Activated CD4-positive, alpha-beta T cell treated with anti-CD3 and anti-CD28 coated beads, Interleukin-2, amount 10 ng/mL, durations not matched to agents 7 days and 5 days (primary cell): ENCODE results near the gene MRPS34. TPM values are rescaled to one million over a fixed set of nuclear protein-coding genes. Genes with fewer than 3 reads are reported as not detected.
"Not testable (repeated sequence)": the region's sequence is repeated elsewhere in the genome, so short reads cannot be mapped to it uniquely, and the experiment has no call there.

ENCODE experiments used
- CTCF ChIA-PET: fragments of 350-600 bp; sonication (Branson Sonifier 250); formaldehyde crosslinking; loops from one replicate; lab custom pipeline; 2021; ENCODE audit warnings: antibody characterized with exemption; lab: Charles Lee
- POLR2A ChIA-PET: fragments of 350-600 bp; sonication (Branson Sonifier 250); formaldehyde crosslinking; loops from one replicate; lab custom pipeline; 2021; ENCODE audit warnings: antibody characterized with exemption; lab: Charles Lee
- DNase-seq: peaks from one replicate; pipeline ENCODE4 v3.0.0-alpha.2; 2020
- H3K27ac Mint-ChIP-seq: one replicate; pipeline ENCODE4 v1.8.0; 2021; ENCODE audit warnings: mild to moderate bottlenecking, moderate library complexity, mixed read lengths
- H3K27me3 Mint-ChIP-seq: one replicate; pipeline ENCODE4 v1.8.0; 2021; ENCODE audit warnings: mixed read lengths
- H3K36me3 Mint-ChIP-seq: one replicate; pipeline ENCODE4 v1.8.0; 2021; ENCODE audit warnings: low read depth, mixed read lengths
- H3K4me1 Mint-ChIP-seq: one replicate; pipeline ENCODE4 v1.8.0; 2021; ENCODE audit warnings: mixed read lengths
- H3K4me3 Mint-ChIP-seq: one replicate; pipeline ENCODE4 v1.8.0; 2021; ENCODE audit warnings: mild to moderate bottlenecking, moderate library complexity, mixed read lengths
- H3K9me3 Mint-ChIP-seq: one replicate; pipeline ENCODE4 v1.8.0; 2021; ENCODE audit warnings: mixed read lengths
- total RNA-seq, 2 experiments: library from RNA; stranded (reverse); gene quantifications; one replicate each; pipeline ENCODE4 v1.2.3, GENCODE V29; 2021

Gene MRPS34
- total RNA-seq, 2 experiments from 2014 or later = 93.6 to 105 TPM

DNA sequence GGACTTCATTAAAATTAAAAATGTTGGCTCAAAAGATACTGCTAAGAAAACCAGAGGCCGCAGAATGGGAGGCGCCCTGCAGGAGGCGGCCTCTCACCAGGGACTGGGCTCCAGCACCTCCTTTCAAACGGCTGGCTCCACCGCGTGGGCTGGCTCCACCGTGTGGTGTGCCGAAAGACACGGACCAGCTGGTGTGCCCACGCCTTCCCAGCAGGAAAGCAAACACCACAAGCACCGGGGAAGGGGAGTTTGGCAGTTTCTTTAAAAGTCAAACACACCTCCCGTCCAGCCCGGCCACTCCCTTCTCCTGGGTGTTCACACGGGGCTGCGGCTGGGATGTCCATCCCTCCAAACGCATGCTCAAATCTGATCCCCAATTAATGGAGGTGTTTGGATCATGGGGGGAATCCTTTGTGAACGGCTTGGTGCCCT lies 39.8 kb upstream of the MRPS34 start:
- ChIA-PET POLR2A (no interaction called here), CTCF (interaction anchor here (1.4 kb wide), 1 partner anchor 30 kb away, joined by 3 read pairs; the partner anchor contains the start of gene NUBP2)
- Mint-ChIP-seq H3K4me3 (no peak overlapping the region), H3K4me1 (peaks cover 5% of the 10 kb centered on the region), H3K9me3 (no peaks in the 10 kb centered on the region), H3K27ac (peak overlapping the region; percentile 0), H3K27me3 (no peaks in the 10 kb centered on the region), H3K36me3 (peaks cover 17% of the 10 kb centered on the region)
- DNase-seq = peak; percentile 54

DNA sequence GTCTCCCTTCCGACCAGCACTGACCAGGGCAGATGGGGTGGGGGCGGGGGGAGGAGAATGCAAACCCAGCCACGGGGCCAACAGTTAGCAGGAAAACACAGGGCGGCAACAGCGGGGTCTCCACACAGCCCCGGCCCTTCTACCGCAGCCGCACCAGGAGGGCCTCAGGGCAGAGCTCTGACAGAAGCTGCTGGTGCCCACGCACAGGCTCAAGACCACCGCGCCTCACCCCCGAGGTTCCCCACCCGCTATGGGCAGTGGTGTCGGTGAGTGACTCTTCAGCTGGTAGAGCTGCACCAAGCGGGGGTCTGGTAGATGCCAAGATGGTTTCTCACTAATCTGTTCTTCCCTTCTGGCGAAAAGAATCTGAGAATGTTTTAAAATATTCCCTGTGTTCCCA lies 37.6 kb upstream of the MRPS34 start:
- DNase-seq = no peak
- Mint-ChIP-seq H3K9me3 (peaks cover 2% of the 10 kb centered on the region), H3K27me3 (no peaks in the 10 kb centered on the region), H3K4me3 (no peak overlapping the region), H3K27ac (no peak overlapping the region), H3K36me3 (peaks cover 29% of the 10 kb centered on the region), H3K4me1 (peaks cover 5% of the 10 kb centered on the region)
- ChIA-PET CTCF (interaction anchor here (1.0 to 1.1 kb wide), 2 partner anchors 28 kb away, joined by 3 read pairs; partner anchors contain the start of genes NUBP2 and SPSB3), POLR2A (no interaction called here)

DNA sequence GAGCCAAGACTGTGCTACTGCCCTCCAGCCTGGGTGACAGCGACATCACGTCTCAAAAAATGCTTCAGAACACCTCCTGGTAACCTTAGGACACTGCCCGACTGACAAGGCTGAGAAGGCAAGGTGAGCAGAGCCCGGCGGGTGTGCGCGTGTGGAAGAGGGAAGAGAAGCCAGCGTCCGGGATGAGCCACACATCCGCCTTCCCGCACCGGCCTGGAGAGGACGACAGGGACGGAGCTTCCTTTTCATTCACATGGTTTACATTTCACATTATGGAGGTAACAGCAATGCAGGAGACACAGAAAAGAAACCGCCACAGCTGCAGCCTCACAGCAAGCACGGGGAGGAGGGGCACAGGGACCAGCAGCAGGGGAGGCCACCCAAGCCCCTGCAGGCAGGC lies 37.2 kb upstream of the MRPS34 start:
- POLR2A ChIA-PET = no interaction called here
- H3K4me3 Mint-ChIP-seq = no peak overlapping the region
- no peak overlapping the region for H3K27ac Mint-ChIP-seq
- H3K4me1 Mint-ChIP-seq = peaks cover 5% of the 10 kb centered on the region
- DNase-seq = no peak
- H3K27me3 Mint-ChIP-seq = no peaks in the 10 kb centered on the region
- CTCF ChIA-PET = interaction anchor here (1.1 kb wide), 1 partner anchor 27 kb away, joined by 3 read pairs; the partner anchor contains the start of genes NUBP2 and SPSB3
- H3K36me3 Mint-ChIP-seq = peaks cover 26% of the 10 kb centered on the region
- peaks cover 2% of the 10 kb centered on the region for H3K9me3 Mint-ChIP-seq

DNA sequence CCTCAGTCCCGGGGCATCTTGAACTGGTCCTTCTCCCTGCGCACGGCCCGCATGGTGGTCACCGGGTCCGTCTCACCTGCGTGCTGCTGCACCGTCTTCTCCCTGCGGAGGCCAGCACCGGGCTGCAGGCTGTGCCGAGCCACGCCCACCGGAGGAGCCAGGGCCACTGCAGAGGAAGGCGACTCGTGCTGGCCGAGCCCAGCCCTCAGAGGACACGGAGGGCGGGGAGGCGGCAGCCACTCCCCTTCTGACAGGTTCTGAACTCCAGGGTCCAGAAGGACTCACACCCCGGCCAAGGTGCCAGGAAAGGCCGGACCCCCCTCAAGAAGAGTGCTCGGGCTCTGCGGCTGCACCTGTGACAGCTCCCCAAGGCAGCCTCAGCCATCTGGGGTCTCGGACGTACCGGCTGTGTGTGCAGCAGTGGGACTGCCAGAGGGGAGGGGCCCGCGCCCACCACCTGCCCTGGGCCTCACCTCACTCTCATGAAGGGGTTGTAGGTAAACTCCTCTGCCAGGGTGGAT lies 36.4 kb upstream of the MRPS34 start:
- Mint-ChIP-seq H3K9me3 (peaks cover 2% of the 10 kb centered on the region), H3K4me1 (peaks cover 5% of the 10 kb centered on the region), H3K4me3 (no peak overlapping the region), H3K27ac (no peak overlapping the region), H3K36me3 (peaks cover 25% of the 10 kb centered on the region), H3K27me3 (no peaks in the 10 kb centered on the region)
- DNase-seq = no peak
- ChIA-PET POLR2A (no interaction called here), CTCF (no interaction called here)

DNA sequence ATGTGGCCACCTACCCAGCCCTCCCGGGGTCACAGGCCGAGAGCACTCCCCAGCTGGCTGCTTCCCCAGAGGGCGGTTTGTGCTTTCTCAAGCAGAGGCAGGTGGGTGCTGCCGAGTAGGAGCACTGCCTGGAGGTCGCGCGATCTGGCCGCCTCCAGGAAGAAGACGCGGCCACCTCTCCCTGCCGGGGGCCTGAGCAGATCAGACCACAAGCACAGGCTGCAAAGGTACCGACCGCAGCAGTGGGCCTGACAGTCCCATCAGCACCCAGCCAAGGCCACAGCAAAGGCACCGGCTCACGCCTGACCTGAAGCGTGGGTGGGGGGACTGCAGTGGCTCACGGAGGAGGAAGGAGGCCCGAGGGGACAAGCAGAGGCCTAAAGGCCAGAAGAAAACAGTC lies 35.8 kb upstream of the MRPS34 start:
- Mint-ChIP-seq H3K27me3 (no peaks in the 10 kb centered on the region), H3K9me3 (peaks cover 2% of the 10 kb centered on the region), H3K27ac (no peak overlapping the region), H3K4me1 (peaks cover 5% of the 10 kb centered on the region), H3K4me3 (no peak overlapping the region), H3K36me3 (peaks cover 23% of the 10 kb centered on the region)
- CTCF ChIA-PET = no interaction called here
- no peak for DNase-seq
- POLR2A ChIA-PET = no interaction called here

DNA sequence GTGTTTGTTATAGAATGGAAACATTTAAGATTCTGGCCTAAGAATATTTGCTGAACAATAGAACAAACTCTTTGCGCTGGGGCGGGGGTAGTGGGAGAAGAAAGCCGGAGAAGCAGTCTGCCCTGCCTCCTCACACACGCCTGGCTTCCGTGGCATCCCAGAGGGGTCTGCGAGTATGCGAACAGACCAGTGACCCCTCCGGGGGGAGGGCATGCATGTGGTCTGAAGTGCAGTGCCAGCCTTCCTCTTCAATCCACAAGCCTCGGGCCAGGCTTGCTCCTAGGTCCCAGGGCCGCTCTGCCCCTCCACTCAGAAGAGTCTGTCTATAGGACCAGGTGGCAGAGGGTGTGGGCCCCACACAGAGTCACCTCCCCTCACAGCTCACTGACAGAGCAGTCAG lies 34.7 kb upstream of the MRPS34 start:
- ChIA-PET POLR2A (no interaction called here), CTCF (no interaction called here)
- Mint-ChIP-seq H3K27me3 (no peaks in the 10 kb centered on the region), H3K4me3 (no peak overlapping the region), H3K9me3 (peaks cover 2% of the 10 kb centered on the region), H3K4me1 (peaks cover 2% of the 10 kb centered on the region), H3K36me3 (peaks cover 20% of the 10 kb centered on the region), H3K27ac (no peak overlapping the region)
- DNase-seq = no peak

DNA sequence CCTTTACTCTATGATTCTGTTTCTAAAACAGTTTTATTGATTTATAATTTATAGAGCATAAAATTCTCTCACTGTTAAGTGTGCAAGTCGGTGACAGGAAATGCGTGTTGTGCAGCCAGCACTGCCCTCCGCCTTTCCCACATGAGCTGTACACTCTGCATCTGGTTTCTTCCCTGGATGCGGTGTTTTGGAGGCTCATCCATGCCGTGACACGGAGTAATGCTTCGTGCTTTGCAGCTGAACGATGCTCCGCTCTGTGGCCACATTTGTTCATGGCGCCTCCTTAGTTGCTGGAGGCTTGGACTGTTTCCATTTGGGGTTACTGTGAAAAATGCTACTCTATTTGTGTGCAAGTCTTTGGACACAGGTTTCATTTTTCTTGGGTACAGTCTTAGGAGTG lies 27.8 kb upstream of the MRPS34 start:
- Mint-ChIP-seq H3K4me1 (no peaks in the 10 kb centered on the region), H3K9me3 (peaks cover 19% of the 10 kb centered on the region), H3K27ac (no peak overlapping the region), H3K27me3 (no peaks in the 10 kb centered on the region), H3K4me3 (no peak overlapping the region), H3K36me3 (peaks cover 21% of the 10 kb centered on the region)
- DNase-seq = no peak
- ChIA-PET CTCF (no interaction called here), POLR2A (no interaction called here)

DNA sequence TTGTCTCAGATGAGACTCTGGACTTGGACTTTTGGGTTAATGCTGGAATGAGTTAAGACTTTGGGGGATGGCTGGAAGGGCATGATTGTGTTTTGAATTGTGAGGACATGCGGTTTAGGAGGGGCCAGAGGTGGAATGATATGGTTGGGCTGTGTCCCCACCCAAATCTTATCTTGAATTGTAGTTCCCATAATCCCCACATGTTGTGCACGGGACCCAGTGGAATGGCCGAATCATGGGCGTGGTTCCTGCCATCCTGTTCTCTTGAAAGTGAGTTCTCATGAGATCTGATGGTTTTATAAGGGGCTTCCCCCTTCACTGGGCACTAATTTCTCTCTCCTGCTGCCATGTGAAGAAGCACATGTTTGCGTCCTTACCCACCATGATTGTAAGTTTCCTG lies 26.3 kb upstream of the MRPS34 start:
- H3K27me3 Mint-ChIP-seq, H3K4me1 Mint-ChIP-seq, CTCF ChIA-PET, H3K4me3 Mint-ChIP-seq, H3K27ac Mint-ChIP-seq, POLR2A ChIA-PET, DNase-seq: not testable (repeated sequence)
- Mint-ChIP-seq H3K36me3 (peaks cover 19% of the 10 kb centered on the region), H3K9me3 (peaks cover 19% of the 10 kb centered on the region)

DNA sequence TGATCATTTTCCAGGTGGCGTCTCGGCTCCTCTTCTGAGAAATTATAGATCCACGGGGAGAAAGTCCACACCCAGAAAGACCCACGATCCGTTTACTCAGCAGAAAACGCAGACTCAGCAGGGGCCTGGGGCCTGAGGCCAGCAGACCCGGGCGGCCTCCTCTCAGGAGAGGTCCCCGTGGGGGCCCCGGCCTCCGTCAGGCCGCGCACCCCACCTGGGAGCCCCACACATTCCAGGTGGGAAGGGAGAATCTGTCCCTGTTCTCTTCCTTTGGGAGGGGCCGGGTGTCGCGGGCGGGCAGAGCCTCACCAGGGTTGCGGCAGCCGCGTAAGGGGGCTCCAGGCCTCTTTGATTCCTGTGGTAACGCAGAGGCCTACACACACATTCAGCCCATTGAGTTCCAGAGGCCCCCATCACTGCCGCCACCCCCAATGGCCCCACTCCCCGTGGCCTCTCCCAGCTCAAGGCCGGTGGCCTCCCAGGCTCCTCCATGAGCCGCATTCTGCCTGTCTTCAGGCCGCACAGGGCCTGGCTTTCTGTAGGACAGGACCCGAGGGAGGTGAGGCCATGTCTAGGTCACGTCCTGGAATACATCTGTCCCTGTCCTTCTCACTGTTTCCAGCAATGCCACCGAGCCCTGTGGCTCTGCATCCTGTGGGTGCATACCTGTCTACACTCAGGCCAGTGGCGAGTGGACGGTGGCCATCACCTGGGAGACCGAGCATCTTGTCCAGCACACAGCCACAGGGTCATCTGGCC lies 22.2 kb upstream of the MRPS34 start:
- no peaks in the 10 kb centered on the region for H3K4me1 Mint-ChIP-seq
- DNase-seq = no peak
- no peaks in the 10 kb centered on the region for H3K27me3 Mint-ChIP-seq
- ChIA-PET CTCF (no interaction called here), POLR2A (no interaction called here)
- H3K4me3 Mint-ChIP-seq = no peak overlapping the region
- peaks cover 15% of the 10 kb centered on the region for H3K36me3 Mint-ChIP-seq
- no peak overlapping the region for H3K27ac Mint-ChIP-seq
- H3K9me3 Mint-ChIP-seq = peaks cover 12% of the 10 kb centered on the region

DNA sequence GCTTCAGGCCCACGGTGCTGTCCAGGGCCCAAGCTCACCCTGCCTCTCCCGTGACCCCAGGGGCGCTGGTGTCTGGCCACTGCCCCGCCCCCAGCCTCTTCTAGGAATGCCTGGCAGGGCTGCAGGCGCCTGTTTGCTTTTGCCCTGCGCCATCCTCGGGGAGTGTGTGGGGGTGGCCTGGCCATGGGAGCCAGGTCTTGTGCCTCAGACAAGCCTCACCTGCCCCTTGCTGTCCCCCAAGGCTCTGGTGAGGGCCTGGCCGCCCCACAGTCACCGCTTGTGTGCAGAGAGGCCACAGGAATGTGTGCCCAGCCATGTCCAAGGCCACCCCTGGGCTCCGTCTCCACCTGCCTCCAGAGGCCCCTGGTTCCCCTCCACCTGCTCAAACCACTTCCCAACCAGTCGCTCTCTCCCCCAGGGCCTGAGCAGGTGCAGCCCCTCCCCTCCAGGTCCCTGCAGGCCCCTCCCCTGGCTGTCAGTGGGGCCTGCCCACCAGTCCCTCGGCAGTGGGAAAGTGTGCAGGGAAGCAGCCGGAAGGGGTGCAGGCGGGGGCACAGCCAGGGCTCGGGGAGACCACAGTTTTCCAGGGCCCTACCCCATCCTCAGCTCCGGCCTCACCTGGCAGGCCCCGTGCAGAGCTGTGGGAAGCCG lies 21.4 kb upstream of the MRPS34 start:
- DNase-seq = no peak
- Mint-ChIP-seq H3K4me1 (no peaks in the 10 kb centered on the region), H3K9me3 (peaks cover 8% of the 10 kb centered on the region), H3K27ac (no peak overlapping the region), H3K27me3 (no peaks in the 10 kb centered on the region), H3K36me3 (peaks cover 12% of the 10 kb centered on the region), H3K4me3 (no peak overlapping the region)
- POLR2A ChIA-PET = no interaction called here
- CTCF ChIA-PET = no interaction called here

DNA sequence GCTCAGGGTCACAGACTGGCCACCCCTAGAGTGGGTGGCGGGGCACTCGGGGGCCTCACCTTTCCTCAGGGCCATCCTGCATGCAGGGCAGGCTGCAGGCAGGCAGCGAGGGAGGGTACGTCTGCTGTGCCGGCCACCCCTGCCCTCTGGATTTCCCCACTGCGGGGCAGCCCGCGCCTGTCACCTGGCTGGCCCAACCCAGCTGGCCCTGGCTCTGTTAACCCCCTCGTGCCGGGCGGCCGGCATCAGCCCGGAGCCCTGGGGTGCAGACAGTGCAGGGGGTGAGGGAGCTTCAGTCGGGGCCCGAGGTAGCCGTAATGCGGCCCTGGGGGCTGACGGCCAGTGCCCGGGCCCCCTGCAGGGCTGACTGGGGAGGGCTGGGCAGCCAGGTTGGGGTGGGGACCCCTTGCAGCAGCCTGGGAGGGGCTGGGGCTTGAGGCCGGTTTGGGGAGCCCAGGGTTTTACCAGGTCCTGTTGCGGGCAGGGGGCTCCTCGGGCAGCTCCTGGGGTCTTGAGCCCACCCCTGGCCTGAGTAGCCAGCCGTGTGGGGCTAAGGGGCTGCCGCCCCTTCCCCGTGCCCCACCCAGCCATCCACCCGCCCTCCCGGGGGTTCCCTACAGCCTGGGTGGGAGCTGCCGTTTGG lies 20.8 kb upstream of the MRPS34 start, which contains the start of gene IGFALS:
TSS of gene IGFALS (minus strand) at position 128 of the 643 bp plus-strand sequence. CDS start at position 75, 53 bp downstream.
- Mint-ChIP-seq H3K27me3 (no peaks in the 10 kb centered on the region), H3K4me3 (no peak within 1 kb of the TSS), H3K36me3 (peaks cover 12% of the 10 kb centered on the region), H3K4me1 (no peaks in the 10 kb centered on the region), H3K27ac (no peak within 1 kb of the TSS), H3K9me3 (peaks cover 3% of the 10 kb centered on the region)
- ChIA-PET CTCF (interaction anchor here (0.6 kb wide), 1 partner anchor 109 kb away, joined by 4 read pairs; no protein-coding TSS in a partner anchor), POLR2A (no interaction called here)
- no peak for DNase-seq

DNA sequence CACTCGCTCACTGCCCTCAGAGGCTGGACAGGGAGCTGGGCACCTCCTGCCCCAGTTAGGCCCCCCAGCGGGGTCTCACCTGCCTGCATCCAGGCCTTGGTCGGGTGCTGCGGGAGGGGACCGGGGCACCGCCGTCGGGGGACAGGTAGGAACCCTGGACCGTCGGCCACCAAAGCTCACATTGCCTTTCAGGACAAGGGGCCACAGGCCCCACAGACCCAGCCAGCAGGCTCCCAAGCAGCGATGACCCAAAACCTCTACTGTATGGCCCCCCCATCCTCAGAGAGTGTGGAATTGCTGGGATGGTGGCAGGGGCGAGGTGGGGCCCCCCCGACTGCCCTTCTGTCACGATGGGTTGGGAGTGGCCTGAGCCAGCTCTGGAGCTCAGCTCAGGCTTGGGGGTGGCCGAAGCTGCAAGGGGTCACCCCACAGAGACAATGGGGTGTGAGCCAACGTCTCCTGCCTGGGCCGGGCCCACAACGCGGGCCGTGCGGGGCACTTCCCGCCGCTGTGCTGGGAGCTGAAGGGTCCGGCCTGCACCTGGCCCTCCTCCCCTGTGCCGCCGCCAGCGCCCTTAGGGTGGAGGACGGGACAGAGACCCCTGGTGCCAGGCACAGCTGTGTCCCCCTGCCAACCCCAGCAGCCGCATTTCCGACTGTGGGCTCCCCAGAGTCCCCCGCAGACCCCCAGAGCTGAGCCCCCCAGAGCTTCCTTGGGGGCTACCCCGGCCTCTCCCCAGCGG lies 20.1 kb upstream of the MRPS34 start:
- Mint-ChIP-seq H3K9me3 (peaks cover 3% of the 10 kb centered on the region), H3K36me3 (peaks cover 12% of the 10 kb centered on the region), H3K4me3 (no peak overlapping the region), H3K27ac (no peak overlapping the region), H3K4me1 (no peaks in the 10 kb centered on the region), H3K27me3 (no peaks in the 10 kb centered on the region)
- DNase-seq = no peak
- CTCF ChIA-PET = interaction anchor here (0.5 to 0.6 kb wide), 2 partner anchors 955 to 1044 kb away, joined by 3 to 4 read pairs; no protein-coding TSS in a partner anchor
- POLR2A ChIA-PET = no interaction called here
